HEK293 (cell line): ENCODE results near the gene CHRNA7.

ENCODE experiments used
- CTCF ChIP-seq: fragments of 450-650 bp; formaldehyde crosslinking; IDR thresholded peaks from 2 replicates; pipeline ENCODE4 v1.5.1; 2016; ENCODE audit warnings: missing biosample characterization, missing genetic modification characterization
- YY1 ChIP-seq: fragments of 450-650 bp; formaldehyde crosslinking; IDR thresholded peaks from 2 replicates; pipeline ENCODE4 v1.5.1; 2018; ENCODE audit warnings: missing biosample characterization, missing genetic modification characterization
- ZNF510 ChIP-seq: fragments of 450-650 bp; formaldehyde crosslinking; IDR thresholded peaks from 2 replicates; pipeline ENCODE4 v1.5.1; 2018; ENCODE audit warnings: mild to moderate bottlenecking, missing genetic modification characterization, missing biosample characterization; ENCODE audit not compliant: insufficient replicate concordance

GRCh38 chr15:32099097-32099785 is 68.9 kb downstream of the CHRNA7 start:
- TF ChIP-seq YY1 (tag by site-specific recombination) (no peak), ZNF510 (tag by site-specific recombination) (no peak), CTCF (tag by site-specific recombination) (no peak)
